Transverse colon (tissue), 4 donors: ENCODE data around the gene SERP2.

ENCODE experiments used
- POLR2AphosphoS5 ChIP-seq, 3 donors: sonication (generic); formaldehyde crosslinking; IDR thresholded peaks; one replicate each; pipeline ENCODE4 v1.6.1; 2016; ENCODE audit warnings: antibody characterized with exemption in 3 of 3
- TF ChIP-seq, protein P1 (sequence below), 5 experiments: fragments of 200-600 bp in 3 of 5; fragments of 450-650 bp in 2 of 5; sonication (generic) in 3 of 5; IDR thresholded peaks; 1 replicate in 2 of 5; 2 replicates in 3 of 5; pipeline ENCODE4 v1.5.1; 2016 to 2017; ENCODE audit warnings: antibody characterized with exemption in 5 of 5, inconsistent platforms in 3 of 5, mild to moderate bottlenecking in 2 of 5, moderate library complexity in 1 of 5

DNA sequence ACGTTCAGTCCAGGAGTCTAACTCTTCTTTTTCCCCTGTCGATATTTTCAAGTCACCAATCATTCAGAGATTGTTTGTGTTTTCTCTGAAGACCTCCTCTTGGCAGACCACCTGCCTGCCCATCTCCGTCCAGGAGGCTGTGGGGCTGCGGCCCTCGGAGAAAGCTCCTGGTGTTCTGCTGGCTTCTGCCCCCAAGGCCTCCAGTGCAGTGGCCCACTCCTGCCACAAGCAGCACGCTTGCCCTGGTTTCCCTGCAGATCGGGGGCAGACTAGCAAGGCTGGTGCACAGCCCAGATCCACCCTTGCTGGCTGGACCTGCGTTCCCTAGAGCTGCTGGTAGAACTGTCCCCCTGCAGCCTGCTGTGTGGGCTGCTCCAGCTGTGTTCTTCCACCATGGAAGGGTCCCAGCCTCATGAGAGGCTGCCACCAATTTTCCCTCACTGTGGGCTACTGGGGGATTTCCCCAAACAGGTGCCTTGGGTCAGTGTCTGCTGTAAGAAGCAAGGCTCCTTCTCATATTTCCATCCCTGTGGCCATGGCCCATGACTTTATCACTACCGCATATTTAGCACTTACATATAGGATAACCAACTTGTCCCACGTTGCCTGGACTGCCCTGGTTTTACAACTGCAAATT is 43.6 kb upstream of the SERP2 start:
- TF ChIP-seq, protein P1, sequence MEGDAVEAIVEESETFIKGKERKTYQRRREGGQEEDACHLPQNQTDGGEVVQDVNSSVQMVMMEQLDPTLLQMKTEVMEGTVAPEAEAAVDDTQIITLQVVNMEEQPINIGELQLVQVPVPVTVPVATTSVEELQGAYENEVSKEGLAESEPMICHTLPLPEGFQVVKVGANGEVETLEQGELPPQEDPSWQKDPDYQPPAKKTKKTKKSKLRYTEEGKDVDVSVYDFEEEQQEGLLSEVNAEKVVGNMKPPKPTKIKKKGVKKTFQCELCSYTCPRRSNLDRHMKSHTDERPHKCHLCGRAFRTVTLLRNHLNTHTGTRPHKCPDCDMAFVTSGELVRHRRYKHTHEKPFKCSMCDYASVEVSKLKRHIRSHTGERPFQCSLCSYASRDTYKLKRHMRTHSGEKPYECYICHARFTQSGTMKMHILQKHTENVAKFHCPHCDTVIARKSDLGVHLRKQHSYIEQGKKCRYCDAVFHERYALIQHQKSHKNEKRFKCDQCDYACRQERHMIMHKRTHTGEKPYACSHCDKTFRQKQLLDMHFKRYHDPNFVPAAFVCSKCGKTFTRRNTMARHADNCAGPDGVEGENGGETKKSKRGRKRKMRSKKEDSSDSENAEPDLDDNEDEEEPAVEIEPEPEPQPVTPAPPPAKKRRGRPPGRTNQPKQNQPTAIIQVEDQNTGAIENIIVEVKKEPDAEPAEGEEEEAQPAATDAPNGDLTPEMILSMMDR (IDR thresholded peaks at IDR 0.05) = no peak
- TF ChIP-seq POLR2AphosphoS5 (IDR thresholded peaks at IDR 0.05) = no peak
